ENCODE data around the gene CDYL2. TPM values are rescaled to one million over a fixed set of nuclear protein-coding genes. Genes with fewer than 3 reads are reported as not detected.

Gene CDYL2
- total RNA-seq, 4 donors from 2014 or later, result 5.9 to 13.5 (median 9.2) TPM

DNA sequence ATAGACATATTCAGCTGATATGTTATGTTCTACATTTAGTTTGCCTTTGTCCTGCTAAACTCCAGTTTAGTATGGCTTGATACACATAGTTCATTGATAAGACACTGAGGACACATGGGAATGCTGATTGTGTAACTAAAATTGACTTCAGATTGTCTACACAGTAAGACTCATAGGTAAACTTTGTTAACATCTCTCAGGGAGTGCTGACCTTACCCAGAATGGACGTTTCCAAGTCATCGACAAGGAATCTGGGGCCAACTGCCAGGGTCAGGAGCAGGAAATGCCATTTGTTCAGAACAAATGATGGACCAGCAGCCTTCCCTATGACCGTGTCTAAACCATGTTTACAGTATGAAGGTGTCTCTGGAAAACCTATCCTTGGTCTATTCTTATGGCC lies 204.9 kb downstream of the CDYL2 start:
- no peak for TF ChIP-seq CTCF (IDR thresholded peaks at IDR 0.05; ENCODE audit: low read depth)

DNA sequence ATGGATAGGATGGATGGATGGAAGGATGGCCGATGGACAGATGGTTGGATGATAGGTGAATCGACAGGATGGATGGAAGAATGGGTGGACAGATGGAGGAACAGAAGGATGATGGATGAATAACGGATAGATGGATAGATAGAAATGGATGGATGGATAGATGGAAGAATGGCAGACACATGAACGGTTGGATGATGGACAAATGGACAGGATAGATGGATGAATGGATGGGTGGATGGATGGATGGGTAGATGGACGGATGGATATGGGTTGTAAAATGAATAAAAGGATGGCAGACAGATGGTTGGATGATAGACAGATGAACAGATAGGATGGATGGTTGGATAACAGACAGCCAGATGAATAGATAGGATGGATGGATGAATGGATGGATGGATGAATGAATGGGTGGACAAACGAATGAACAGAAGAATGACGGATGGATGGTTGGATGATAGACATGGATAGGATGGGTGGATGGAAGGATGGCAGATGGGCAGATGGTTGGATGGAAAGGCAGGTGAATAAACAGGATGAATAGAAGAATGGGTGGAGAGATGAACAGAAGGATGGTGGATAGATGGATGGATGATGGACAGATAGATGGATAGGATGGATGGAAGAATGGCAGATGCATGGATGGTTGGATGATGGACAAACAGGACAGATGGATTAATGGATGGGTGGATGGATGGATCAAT lies 207.7 kb downstream of the CDYL2 start:
- TF ChIP-seq CTCF (IDR thresholded peaks at IDR 0.05; ENCODE audit: low read depth), result no peak

DNA sequence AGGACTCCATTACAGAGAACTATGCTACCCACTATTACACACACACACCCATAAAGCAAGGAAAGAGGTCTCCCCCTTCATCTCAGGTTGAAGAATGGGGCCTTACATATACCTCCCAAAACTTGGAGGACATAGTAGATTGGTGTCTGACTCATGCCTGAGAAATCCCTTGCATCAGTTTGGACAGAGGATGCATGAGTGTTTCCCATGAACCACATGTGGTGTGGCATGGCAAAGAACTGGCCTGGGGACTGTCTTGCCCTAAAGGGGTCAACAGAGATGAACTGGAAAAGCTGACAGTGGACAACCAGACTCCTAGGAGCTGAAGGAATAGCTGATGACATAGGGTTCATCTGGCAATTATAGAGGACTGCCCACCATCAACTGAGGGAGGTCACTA lies 209.6 kb downstream of the CDYL2 start:
- TF ChIP-seq CTCF (IDR thresholded peaks at IDR 0.05; ENCODE audit: low read depth), result no peak

- TF ChIP-seq CTCF (IDR thresholded peaks at IDR 0.05; ENCODE audit: low read depth), result no peak
Measured at GRCh38 chr16:80592273-80592672, 212.1 kb downstream of the CDYL2 start.

GRCh38 chr16:80591071-80591915 lies 213.1 kb downstream of the CDYL2 start:
- TF ChIP-seq CTCF (IDR thresholded peaks at IDR 0.05; ENCODE audit: low read depth), result no peak

- TF ChIP-seq CTCF (IDR thresholded peaks at IDR 0.05; ENCODE audit: low read depth), result no peak
Measured at GRCh38 chr16:80587071-80587470, 217.3 kb downstream of the CDYL2 start.

GRCh38 chr16:80586476-80586875 lies 217.9 kb downstream of the CDYL2 start:
- TF ChIP-seq CTCF (IDR thresholded peaks at IDR 0.05; ENCODE audit: low read depth), result no peak
